GM21825 (cell line): ENCODE measurements around the gene ZBTB38.
A peak's percentile ranks its signal among the peaks of the same experiment; 100 is the strongest.

Source experiments
- ATAC-seq: cut with Tn5 transposase; IDR thresholded peaks from one replicate; pipeline ENCODE4 v1.9.1; 2021; ENCODE audit warnings: mild to moderate bottlenecking, moderate library complexity; ENCODE audit not compliant: unreplicated experiment

The ZBTB38 gene

GRCh38 chr3:141368062-141368924, at the start of gene ZBTB38:
ZBTB38 (plus strand) TSS chr3:141368504; CDS start chr3:141442389, 73,885 bp downstream.
- no peak for ATAC-seq

- no peak for ATAC-seq
These were observed 47.8 kb upstream of the ZBTB38 start for GRCh38 chr3:141320399-141321108.

- ATAC-seq, result no peak
These were observed 47.2 kb upstream of the ZBTB38 start for GRCh38 chr3:141321109-141321497.

GRCh38 chr3:141323936-141324704, 44.2 kb upstream of the ZBTB38 start:
- no peak for ATAC-seq

- ATAC-seq, result no peak
These were observed 42.2 kb upstream of the ZBTB38 start for GRCh38 chr3:141326123-141326522.

GRCh38 chr3:141326626-141327025, 41.7 kb upstream of the ZBTB38 start:
- ATAC-seq, result no peak

- ATAC-seq, result peak; percentile 29
These were observed 39.8 kb upstream of the ZBTB38 start for GRCh38 chr3:141328286-141329166.

- no peak for ATAC-seq
These were observed 38.1 kb upstream of the ZBTB38 start for GRCh38 chr3:141330235-141330634.

- no peak for ATAC-seq
These were observed 37.5 kb upstream of the ZBTB38 start for GRCh38 chr3:141330718-141331376.

GRCh38 chr3:141331377-141332318, 36.7 kb upstream of the ZBTB38 start:
- ATAC-seq, result peak; percentile 44

GRCh38 chr3:141332416-141332815, 35.9 kb upstream of the ZBTB38 start:
- no peak for ATAC-seq

- ATAC-seq, result no peak
These were observed 34.3 kb upstream of the ZBTB38 start for GRCh38 chr3:141333836-141334626.

- no peak for ATAC-seq
These were observed 33.6 kb upstream of the ZBTB38 start for GRCh38 chr3:141334627-141335250.

- no peak for ATAC-seq
These were observed 32.7 kb upstream of the ZBTB38 start for GRCh38 chr3:141335531-141336061.

GRCh38 chr3:141336672-141337522, 31.4 kb upstream of the ZBTB38 start:
- peak; percentile 88 for ATAC-seq

- ATAC-seq, result no peak
These were observed 30.8 kb upstream of the ZBTB38 start for GRCh38 chr3:141337523-141337854.
